K562 (cell line): ENCODE results near the gene TBC1D2. TPM values are rescaled to one million over a fixed set of nuclear protein-coding genes. Genes with fewer than 3 reads are reported as not detected.

Source experiments
- ARID1B ChIP-seq: fragments of 450-650 bp; IDR thresholded peaks from 2 replicates; pipeline ENCODE4 v1.6.1; 2016; ENCODE audit warnings: antibody characterized with exemption, mild to moderate bottlenecking, inconsistent platforms
- CSDE1 ChIP-seq, 2 experiments: fragments of 450-650 bp; IDR thresholded peaks; 2 replicates each; pipeline ENCODE4 v1.6.1; 2016; ENCODE audit warnings: mild to moderate bottlenecking in 1 of 2
- CTCF ChIP-seq, 3 experiments: IDR thresholded peaks in 2 of 3; conservative IDR thresholded peaks in 1 of 3; 2 replicates each; pipeline ENCODE4 v1.5.1; 2011 to 2012; ENCODE audit warnings: low read length in 3 of 3, mild to moderate bottlenecking in 3 of 3, control low read depth in 2 of 3, improper control_type of control experiment in 1 of 3, inconsistent platforms in 1 of 3, low read depth in 1 of 3, mixed read lengths in 1 of 3, moderate library complexity in 1 of 3; ENCODE audit not compliant: insufficient read depth in 2 of 3
- CXXC5 ChIP-seq: fragments of 250-450 bp; sonication (Bioruptor Pico); IDR thresholded peaks from 2 replicates; pipeline ENCODE4 v1.8.0; 2022; ENCODE audit warnings: inconsistent platforms, mild to moderate bottlenecking, moderate library complexity
- ETV5 ChIP-seq: sonication (generic); formaldehyde crosslinking; IDR thresholded peaks from 2 replicates; pipeline ENCODE4 v1.4.0; 2020; ENCODE audit warnings: low read depth, mild to moderate bottlenecking, missing genetic modification reagents
- HMGN3 ChIP-seq: IDR thresholded peaks from 2 replicates; pipeline ENCODE4 v1.6.1; 2011; ENCODE audit warnings: borderline replicate concordance, low read depth, mild to moderate bottlenecking, mixed read lengths, low read length; ENCODE audit not compliant: insufficient read length; ENCODE audit errors: extremely low read depth
- MBD2 ChIP-seq: sonication (generic); IDR thresholded peaks from 2 replicates; pipeline ENCODE4 v1.6.1; 2016; ENCODE audit warnings: low read depth, borderline replicate concordance
- MEIS2 ChIP-seq: fragments of 450-650 bp; IDR thresholded peaks from 2 replicates; pipeline ENCODE4 v1.6.1; 2014; ENCODE audit warnings: mild to moderate bottlenecking; ENCODE audit not compliant: partially characterized antibody
- MTA3 ChIP-seq: fragments of 450-650 bp; formaldehyde crosslinking; IDR thresholded peaks from 2 replicates; pipeline ENCODE4 v1.6.1; 2017; ENCODE audit warnings: mild to moderate bottlenecking, borderline replicate concordance
- NCOA2 ChIP-seq, 2 experiments: fragments of 450-650 bp; IDR thresholded peaks; 2 replicates each; pipeline ENCODE4 v1.6.1; 2018; ENCODE audit warnings: mild to moderate bottlenecking in 2 of 2, moderate library complexity in 1 of 2; ENCODE audit not compliant: partially characterized antibody in 2 of 2
- NR2C1 ChIP-seq, 2 experiments: fragments of 450-650 bp; IDR thresholded peaks; 2 replicates each; pipeline ENCODE4 v1.6.1; 2017; ENCODE audit warnings: mild to moderate bottlenecking in 2 of 2, antibody characterized with exemption in 1 of 2, inconsistent platforms in 1 of 2, missing compliant biosample characterization in 1 of 2, missing genetic modification characterization in 1 of 2
- POLR2AphosphoS2 ChIP-seq: IDR thresholded peaks from 2 replicates; pipeline ENCODE4 v1.6.1; 2012; ENCODE audit warnings: low read length, improper control_type of control experiment
- SAP30 ChIP-seq: fragments of 200-600 bp; sonication (generic); IDR thresholded peaks from 2 replicates; pipeline ENCODE4 v1.6.1; 2012; ENCODE audit warnings: borderline replicate concordance, low read depth, mild to moderate bottlenecking, moderate library complexity, low read length, control low read depth, inconsistent platforms; ENCODE audit not compliant: insufficient read depth, poor library complexity, severe bottlenecking
- TAL1 ChIP-seq: fragments of 450-650 bp; IDR thresholded peaks from 2 replicates; pipeline ENCODE4 v1.6.1; 2016; ENCODE audit warnings: mild to moderate bottlenecking
- TBL1XR1 ChIP-seq, 2 experiments: IDR thresholded peaks; 2 replicates each; pipeline ENCODE4 v1.6.1; 2012; ENCODE audit warnings: improper control_type of control experiment in 2 of 2, low read length in 2 of 2, mild to moderate bottlenecking in 1 of 2
- TCF3 ChIP-seq: sonication (generic); formaldehyde crosslinking; IDR thresholded peaks from 2 replicates; pipeline ENCODE4 v1.4.0; 2020; ENCODE audit warnings: mild to moderate bottlenecking, missing genetic modification reagents
- TCF7 ChIP-seq: sonication (generic); IDR thresholded peaks from 2 replicates; pipeline ENCODE4 v1.6.1; 2016; ENCODE audit warnings: antibody characterized with exemption, borderline replicate concordance
- THRAP3 ChIP-seq: fragments of 450-650 bp; IDR thresholded peaks from 2 replicates; pipeline ENCODE4 v1.6.1; 2016; ENCODE audit warnings: mild to moderate bottlenecking, inconsistent platforms, borderline replicate concordance
- ZEB2 ChIP-seq: fragments of 450-650 bp; IDR thresholded peaks from 2 replicates; pipeline ENCODE4 v1.6.1; 2016
- ZNF124 ChIP-seq: sonication (generic); formaldehyde crosslinking; IDR thresholded peaks from 2 replicates; pipeline ENCODE4 v1.8.1; 2022; ENCODE audit warnings: missing genetic modification reagents
- ZNF24 ChIP-seq: fragments of 450-650 bp; IDR thresholded peaks from 2 replicates; pipeline ENCODE4 v1.6.1; 2016
- ZNF324 ChIP-seq: fragments of 250-450 bp; sonication (Bioruptor Pico); IDR thresholded peaks from 2 replicates; pipeline ENCODE4 v1.4.0; 2020; ENCODE audit warnings: mild to moderate bottlenecking
- ZNF79 ChIP-seq: fragments of 250-450 bp; sonication (Bioruptor Pico); IDR thresholded peaks from 2 replicates; pipeline ENCODE4 v1.4.0; 2020; ENCODE audit warnings: low read depth, mild to moderate bottlenecking, moderate library complexity
- ZSCAN32 ChIP-seq: fragments of 450-650 bp; formaldehyde crosslinking; IDR thresholded peaks from 2 replicates; pipeline ENCODE4 v1.4.0; 2020; ENCODE audit warnings: mild to moderate bottlenecking, moderate library complexity
- polyA plus RNA-seq, 8 experiments: library from polyadenylated mRNA; depleted of rRNA in 4 of 8; stranded (reverse) in 5 of 8; unstranded in 3 of 8; fragments of >200 nt; fragmentation: Nextera tagmentation in 2 of 8; fragmentation: Illumina TruSeq in 1 of 8; extraction: Ambion mirVana in 2 of 8; extraction: Trizol in 1 of 8; gene quantifications; 2 replicates each; pipeline versions ENCODE4 v1.2.1 to v1.2.3, GENCODE V29; 2011 to 2014; ENCODE audit warnings: inconsistent platforms in 1 of 8, missing spikeins in 1 of 8
- total RNA-seq, 7 experiments: library from RNA; depleted of rRNA in 6 of 7; stranded (reverse); fragments of >200 nt in 6 of 7; fragmentation: Illumina TruSeq in 2 of 7; extraction: Trizol in 2 of 7; gene quantifications; 2 replicates each; pipeline versions ENCODE4 v1.2.1 to v1.2.3, GENCODE V29; 2011 to 2021; ENCODE audit warnings: low replicate concordance in 1 of 7
- TF ChIP-seq, protein P1 (sequence below): fragments of 450-650 bp; IDR thresholded peaks from 2 replicates; pipeline ENCODE4 v1.6.1; 2018; ENCODE audit warnings: mild to moderate bottlenecking, low read depth; ENCODE audit not compliant: partially characterized antibody
- TF ChIP-seq, protein P2 (sequence below): fragments of 250-450 bp; sonication (Bioruptor Pico); IDR thresholded peaks from 2 replicates; pipeline ENCODE4 v1.8.0; 2021; ENCODE audit warnings: moderate library complexity, mild to moderate bottlenecking, inconsistent platforms

The TBC1D2 gene
- total and polyA plus RNA-seq, 9 of the 15 experiments (the other 6 are each of a cell fraction or from before 2014, with no cell fraction given) = 0.10 to 7.0 (median 2.5) TPM

DNA sequence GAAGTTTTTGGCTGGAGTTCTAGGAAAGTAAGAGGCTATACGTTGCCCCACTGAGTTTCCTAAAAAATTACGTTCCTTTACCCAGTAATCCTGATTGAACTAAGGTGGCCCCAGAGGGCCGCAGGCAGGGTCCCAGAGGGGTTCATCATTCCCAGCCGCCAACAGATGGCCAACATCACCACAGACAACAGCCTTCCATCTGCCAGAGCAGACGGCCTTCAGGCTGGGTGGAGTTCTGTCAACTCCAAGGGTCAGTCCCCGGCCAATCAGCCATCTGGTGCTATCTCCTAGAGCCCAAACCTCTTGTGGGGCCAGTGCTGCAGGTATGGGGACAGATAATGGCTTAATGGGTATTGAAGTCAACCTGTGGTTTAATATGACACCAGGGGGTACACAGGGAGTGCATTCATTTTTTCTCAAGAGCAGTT, 30.4 kb downstream of the TBC1D2 start (continued):
- TF ChIP-seq TCF3 (CRISPR knock-in tag) (peak; percentile 100), THRAP3 (no peak), ZNF24 (peak; percentile 62; the same call in 1 of the 2 replicates), HMGN3 (peak; percentile 45), ZSCAN32 (CRISPR knock-in tag) (no peak), TBL1XR1 (IDR thresholded peaks at IDR 0.05; ENCODE audit: low read length in 2 of 2) (peak; percentile 96 to 97), TAL1 (peak; percentile 99), MEIS2 (peak; percentile 67), SAP30 (no peak), ZEB2 (peak; percentile 85), ZNF124 (CRISPR knock-in tag) (no peak), MBD2 (peak; percentile 75), ZNF79 (no peak), CSDE1 (IDR thresholded peaks at IDR 0.05) (no peak; a peak in 1 of 4 replicates), ARID1B (peak; percentile 99), NCOA2 (IDR thresholded peaks at IDR 0.05; ENCODE audit: partially characterized antibody in 2 of 2) (peak in 1 of 2 experiments; percentile 72), CTCF (IDR thresholded peaks at IDR 0.05 in 2 of 3, conservative IDR thresholded peaks at IDR 0.05 in 1 of 3; ENCODE audit: insufficient read depth in 2 of 3, low read depth in 1 of 3, low read length in 3 of 3) (peak in 1 of 3 experiments; percentile 22; a peak in 2 of 6 replicates), ZNF324 (CRISPR knock-in tag) (no peak), MTA3 (0 out of 2 replicates have a peak, but pooled peaks have one; percentile 71), NR2C1 (IDR thresholded peaks at IDR 0.05) (peak; percentile 81), NR2C1 (tag; IDR thresholded peaks at IDR 0.05) (peak; percentile 80), TCF7 (peak; percentile 47; the same call in 1 of the 2 replicates), CXXC5 (CRISPR knock-in tag) (peak; percentile 72), ETV5 (CRISPR knock-in tag) (0 out of 2 replicates have a peak, but pooled peaks have one; percentile 60), POLR2AphosphoS2 (no peak)
- TF ChIP-seq, protein P1, sequence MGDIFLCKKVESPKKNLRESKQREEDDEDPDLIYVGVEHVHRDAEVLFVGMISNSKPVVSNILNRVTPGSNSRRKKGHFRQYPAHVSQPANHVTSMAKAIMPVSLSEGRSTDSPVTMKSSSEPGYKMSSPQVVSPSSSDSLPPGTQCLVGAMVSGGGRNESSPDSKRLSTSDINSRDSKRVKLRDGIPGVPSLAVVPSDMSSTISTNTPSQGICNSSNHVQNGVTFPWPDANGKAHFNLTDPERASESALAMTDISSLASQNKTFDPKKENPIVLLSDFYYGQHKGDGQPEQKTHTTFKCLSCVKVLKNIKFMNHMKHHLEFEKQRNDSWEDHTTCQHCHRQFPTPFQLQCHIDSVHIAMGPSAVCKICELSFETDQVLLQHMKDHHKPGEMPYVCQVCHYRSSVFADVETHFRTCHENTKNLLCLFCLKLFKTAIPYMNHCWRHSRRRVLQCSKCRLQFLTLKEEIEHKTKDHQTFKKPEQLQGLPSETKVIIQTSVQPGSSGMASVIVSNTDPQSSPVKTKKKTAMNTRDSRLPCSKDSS = no peak
- TF ChIP-seq, protein P2, sequence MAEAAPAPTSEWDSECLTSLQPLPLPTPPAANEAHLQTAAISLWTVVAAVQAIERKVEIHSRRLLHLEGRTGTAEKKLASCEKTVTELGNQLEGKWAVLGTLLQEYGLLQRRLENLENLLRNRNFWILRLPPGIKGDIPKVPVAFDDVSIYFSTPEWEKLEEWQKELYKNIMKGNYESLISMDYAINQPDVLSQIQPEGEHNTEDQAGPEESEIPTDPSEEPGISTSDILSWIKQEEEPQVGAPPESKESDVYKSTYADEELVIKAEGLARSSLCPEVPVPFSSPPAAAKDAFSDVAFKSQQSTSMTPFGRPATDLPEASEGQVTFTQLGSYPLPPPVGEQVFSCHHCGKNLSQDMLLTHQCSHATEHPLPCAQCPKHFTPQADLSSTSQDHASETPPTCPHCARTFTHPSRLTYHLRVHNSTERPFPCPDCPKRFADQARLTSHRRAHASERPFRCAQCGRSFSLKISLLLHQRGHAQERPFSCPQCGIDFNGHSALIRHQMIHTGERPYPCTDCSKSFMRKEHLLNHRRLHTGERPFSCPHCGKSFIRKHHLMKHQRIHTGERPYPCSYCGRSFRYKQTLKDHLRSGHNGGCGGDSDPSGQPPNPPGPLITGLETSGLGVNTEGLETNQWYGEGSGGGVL (CRISPR knock-in tag) = no peak
